CD14-positive monocyte (primary cell): ENCODE results near the gene MTFP1. TPM values are rescaled to one million over a fixed set of nuclear protein-coding genes. Genes with fewer than 3 reads are reported as not detected.

Experiments
- DNase-seq, 3 donors: peaks; one replicate each; pipeline ENCODE4 v3.0.0-alpha.2; 2011 to 2022
- H2AFZ ChIP-seq: 2 replicates; pipeline ENCODE4 v1.6.0; 2012; ENCODE audit warnings: mild to moderate bottlenecking, low read depth, low read length, inconsistent platforms; ENCODE audit not compliant: insufficient read depth, poor library complexity, severe bottlenecking
- H3K27ac ChIP-seq, 2 donors: 1 replicate in 1 of 2; 2 replicates in 1 of 2; pipeline ENCODE4 v1.5.1; 2012 to 2013; ENCODE audit warnings: low read length in 2 of 2, control low read depth in 1 of 2, inconsistent platforms in 1 of 2, low read depth in 1 of 2, mild to moderate bottlenecking in 1 of 2
- H3K27me3 ChIP-seq, 2 donors: one replicate each; pipeline versions ENCODE4 v1.6.0 to v1.6.1; 2011 to 2013; ENCODE audit warnings: low read length in 2 of 2; ENCODE audit not compliant: control insufficient read depth in 2 of 2, insufficient read depth in 2 of 2
- H3K36me3 ChIP-seq, 2 donors: replicated peaks in 1 of 2; 1 replicate in 1 of 2; 2 replicates in 1 of 2; pipeline versions ENCODE4 v1.5.1 to v1.6.1; 2012 to 2013; ENCODE audit warnings: low read length in 2 of 2, control low read depth in 1 of 2, inconsistent platforms in 1 of 2, mild to moderate bottlenecking in 1 of 2; ENCODE audit not compliant: insufficient read depth in 2 of 2, control insufficient read depth in 1 of 2
- H3K4me1 ChIP-seq, 2 donors: 1 replicate in 1 of 2; 2 replicates in 1 of 2; pipeline versions ENCODE4 v1.5.1 to v1.6.1; 2012 to 2013; ENCODE audit warnings: low read length in 2 of 2, control low read depth in 1 of 2, inconsistent platforms in 1 of 2, mild to moderate bottlenecking in 1 of 2, moderate library complexity in 1 of 2; ENCODE audit not compliant: insufficient read depth in 2 of 2, control insufficient read depth in 1 of 2
- H3K4me2 ChIP-seq: replicated peaks from 2 replicates; pipeline ENCODE3; 2012; ENCODE audit warnings: low read length, moderate library complexity, mild to moderate bottlenecking; ENCODE audit not compliant: poor library complexity, severe bottlenecking; ENCODE audit errors: extremely low read depth
- H3K4me3 ChIP-seq, 3 experiments: fragments of 200-600 bp in 1 of 3; sonication (generic) in 1 of 3; replicated peaks in 1 of 3; 1 replicate in 2 of 3; 2 replicates in 1 of 3; pipeline ENCODE4 v1.5.1; 2011 to 2013; ENCODE audit warnings: low read length in 3 of 3, mild to moderate bottlenecking in 3 of 3, control low read depth in 2 of 3, low read depth in 2 of 3, inconsistent platforms in 1 of 3, moderate library complexity in 1 of 3
- H3K79me2 ChIP-seq: 2 replicates; pipeline ENCODE4 v1.6.0; 2012; ENCODE audit warnings: mild to moderate bottlenecking, control low read depth, inconsistent platforms, low read length, moderate library complexity; ENCODE audit not compliant: insufficient read depth
- H3K9ac ChIP-seq: 2 replicates; pipeline ENCODE4 v1.6.0; 2017; ENCODE audit warnings: low read length, mild to moderate bottlenecking; ENCODE audit not compliant: insufficient read depth, poor library complexity, severe bottlenecking
- H3K9me3 ChIP-seq, 2 donors: replicated peaks in 1 of 2; 1 replicate in 1 of 2; 2 replicates in 1 of 2; pipeline versions ENCODE4 v1.5.1 to v1.6.1; 2012 to 2013; ENCODE audit warnings: low read length in 2 of 2, control low read depth in 1 of 2; ENCODE audit not compliant: control insufficient read depth in 1 of 2, insufficient read depth in 1 of 2
- H4K20me1 ChIP-seq: 2 replicates; pipeline ENCODE4 v1.6.0; 2012; ENCODE audit warnings: mild to moderate bottlenecking, low read length, control low read depth, moderate library complexity; ENCODE audit not compliant: insufficient read depth
- H3K27ac Mint-ChIP-seq, 7 donors: one replicate each; pipeline ENCODE4 v1.8.0; 2020; ENCODE audit warnings: mild to moderate bottlenecking in 7 of 7, mixed read lengths in 7 of 7, moderate library complexity in 6 of 7, inconsistent platforms in 2 of 7
- H3K27me3 Mint-ChIP-seq, 3 donors: one replicate each; pipeline ENCODE4 v1.8.0; 2021 to 2022; ENCODE audit warnings: low read depth in 3 of 3, mild to moderate bottlenecking in 3 of 3, mixed read lengths in 3 of 3, moderate library complexity in 3 of 3, inconsistent platforms in 1 of 3
- H3K36me3 Mint-ChIP-seq, 2 donors: one replicate each; pipeline ENCODE4 v1.8.0; 2020; ENCODE audit warnings: mixed read lengths in 2 of 2, inconsistent platforms in 1 of 2, mild to moderate bottlenecking in 1 of 2
- H3K4me1 Mint-ChIP-seq: one replicate; pipeline ENCODE4 v1.8.0; 2020; ENCODE audit warnings: mild to moderate bottlenecking, mixed read lengths
- H3K4me3 Mint-ChIP-seq, 2 donors: one replicate each; pipeline ENCODE4 v1.8.0; 2020; ENCODE audit warnings: mild to moderate bottlenecking in 2 of 2, mixed read lengths in 2 of 2, moderate library complexity in 1 of 2
- H3K9me3 Mint-ChIP-seq, 7 donors: one replicate each; pipeline ENCODE4 v1.8.0; 2020 to 2022; ENCODE audit warnings: mixed read lengths in 7 of 7, mild to moderate bottlenecking in 6 of 7, moderate library complexity in 6 of 7, inconsistent platforms in 2 of 7
- CTCF ChIP-seq: fragments of 200-600 bp; IDR thresholded peaks from one replicate; pipeline ENCODE4 v1.8.0; 2022; ENCODE audit warnings: antibody characterized with exemption, mild to moderate bottlenecking
- WGBS: methylation state at CpG from one replicate; pipeline ENCODE4 v1.1.5; 2013; ENCODE audit warnings: missing lambda C conversion rate; ENCODE audit not compliant: insufficient coverage; 5-methylcytosine and 5-hydroxymethylcytosine counted together
- intact Hi-C, 2 donors: fragments of 100-400 bp; cut with micrococcal nuclease; formaldehyde crosslinking; loops; one replicate each; pipeline versions ENCODE4 v1.15.0 to v1.15.1; 2023
- polyA plus RNA-seq, 3 donors: library from polyadenylated mRNA; depleted of rRNA in 1 of 3; unstranded in 2 of 3; stranded (reverse) in 1 of 3; fragments of 300-500 nt in 2 of 3; fragments of >200 nt in 1 of 3; fragmentation: Illumina TruSeq in 2 of 3; gene quantifications; 1 replicate in 2 of 3; 2 replicates in 1 of 3; pipeline ENCODE4 v1.2.3, GENCODE V29; 2012 to 2021

MTFP1 gene
- polyA plus RNA-seq, 3 donors, result 6.2 to 14.2 (median 7.5) TPM

GRCh38 chr22:30406400-30406799 lies 19.2 kb upstream of the MTFP1 start:
- Histone ChIP-seq H3K27me3 (no peaks in the 10 kb centered on the region), H3K9ac (no peak overlapping the region), H4K20me1 (no peaks in the 10 kb centered on the region), H3K36me3 (no peaks in the 10 kb centered on the region), H3K79me2 (no peaks in the 10 kb centered on the region), H3K4me3 (no peak overlapping the region), H3K27ac (no peak overlapping the region), H2AFZ (no peak overlapping the region), H3K4me2 (no peak overlapping the region), H3K4me1 (no peaks in the 10 kb centered on the region), H3K9me3 (no peaks in the 10 kb centered on the region)
- Mint-ChIP-seq H3K27ac (no peak overlapping the region), H3K27me3 (peaks cover 5 to 6% (median 6%) of the 10 kb centered on the region in 3 donors), H3K9me3 (no peaks in the 10 kb centered on the region), H3K4me1 (no peaks in the 10 kb centered on the region), H3K4me3 (no peak overlapping the region), H3K36me3 (no peaks in the 10 kb centered on the region)
- no peak for DNase-seq
- intact Hi-C loops, result no loop called here
- no peak for TF ChIP-seq CTCF
- 99% methylated on average over 6 of the region's 6 CpGs for WGBS

- Mint-ChIP-seq H3K4me3 (no peak overlapping the region), H3K27ac (no peak overlapping the region), H3K27me3 (peaks cover 0 to 6% (median 6%) of the 10 kb centered on the region in 3 donors), H3K9me3 (no peaks in the 10 kb centered on the region), H3K4me1 (no peaks in the 10 kb centered on the region), H3K36me3 (no peaks in the 10 kb centered on the region)
- Histone ChIP-seq H3K4me1 (no peaks in the 10 kb centered on the region), H3K9me3 (no peaks in the 10 kb centered on the region), H4K20me1 (no peaks in the 10 kb centered on the region), H3K79me2 (no peaks in the 10 kb centered on the region), H3K9ac (no peak overlapping the region), H3K4me2 (no peak overlapping the region), H2AFZ (no peak overlapping the region), H3K27me3 (no peaks in the 10 kb centered on the region), H3K4me3 (no peak overlapping the region), H3K36me3 (no peaks in the 10 kb centered on the region), H3K27ac (no peak overlapping the region)
- DNase-seq, result no peak
- WGBS, result 74% methylated on average over 9 of the region's 13 CpGs
- intact Hi-C loops, result no loop called here
- no peak for TF ChIP-seq CTCF
Observed at GRCh38 chr22:30408388-30409102, 17.0 kb upstream of the MTFP1 start.
